Fibroblast of pulmonary artery (primary cell): ENCODE measurements around the gene KIRREL3.

ENCODE experiments used
- DNase-seq: peaks from one replicate; pipeline ENCODE4 v3.0.0-alpha.2; 2010; ENCODE audit warnings: low read depth
- H3K4me3 ChIP-seq: replicated peaks from 2 replicates; pipeline ENCODE4 v1.5.1; 2011; ENCODE audit warnings: low read depth, mild to moderate bottlenecking, control low read depth, low read length, moderate library complexity
- CTCF ChIP-seq: IDR thresholded peaks from 2 replicates; pipeline ENCODE4 v1.5.1; 2011; ENCODE audit warnings: mild to moderate bottlenecking, control low read depth, low read length, inconsistent platforms; ENCODE audit errors: missing control alignments

Gene KIRREL3

DNA sequence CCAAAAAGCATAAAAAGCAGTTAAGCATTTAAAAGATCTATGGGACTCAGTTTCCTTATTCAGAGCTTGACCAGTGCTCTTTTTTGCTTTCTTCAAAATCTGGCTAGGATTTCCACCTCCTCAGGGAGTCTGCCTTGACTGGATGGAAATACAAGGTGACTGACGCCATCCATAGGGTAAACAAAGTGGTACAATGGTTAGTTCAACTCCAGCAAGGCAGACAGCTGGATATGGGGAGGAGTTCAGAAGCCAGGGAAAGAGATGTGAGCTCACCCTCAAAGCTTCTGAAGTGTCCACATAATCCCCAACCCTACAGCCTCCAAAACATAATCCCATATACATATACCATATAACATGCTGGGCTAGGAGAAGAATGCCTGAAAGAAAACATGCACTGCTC is 52.0 kb downstream of the KIRREL3 start:
- H3K4me3 ChIP-seq, result no peak overlapping the region
- DNase-seq, result no peak
- no peak for TF ChIP-seq CTCF

DNA sequence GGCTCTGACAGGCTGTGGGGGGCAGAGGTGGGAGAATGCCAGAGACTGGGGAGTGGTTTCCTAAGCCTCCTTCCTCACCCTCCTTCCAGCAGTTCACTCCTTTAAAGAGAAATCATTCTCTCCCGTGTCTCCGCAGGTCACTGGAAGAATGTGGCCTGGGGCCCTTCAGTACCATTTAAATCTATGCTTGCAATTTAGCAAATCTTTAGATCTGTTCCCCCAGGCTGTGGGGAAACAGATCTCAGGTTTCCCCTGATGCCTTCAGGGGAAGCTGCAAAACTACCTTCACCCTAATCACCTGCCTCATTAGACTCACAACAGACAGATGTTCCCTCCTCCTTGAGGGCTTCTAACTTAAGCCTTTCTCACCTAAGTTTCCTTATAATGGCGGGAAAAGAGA is 55.3 kb downstream of the KIRREL3 start:
- DNase-seq, result no peak
- H3K4me3 ChIP-seq, result no peak overlapping the region
- no peak for TF ChIP-seq CTCF

GRCh38 chr11:126943316-126943715 is 57.3 kb downstream of the KIRREL3 start:
- no peak for TF ChIP-seq CTCF
- no peak overlapping the region for H3K4me3 ChIP-seq

GRCh38 chr11:126942146-126942545 is 58.4 kb downstream of the KIRREL3 start:
- no peak for DNase-seq
- H3K4me3 ChIP-seq, result no peak overlapping the region
- no peak for TF ChIP-seq CTCF

More at GRCh38 chr11:126943316-126943715, 57.3 kb downstream of the KIRREL3 start:
- DNase-seq, result no peak

DNA sequence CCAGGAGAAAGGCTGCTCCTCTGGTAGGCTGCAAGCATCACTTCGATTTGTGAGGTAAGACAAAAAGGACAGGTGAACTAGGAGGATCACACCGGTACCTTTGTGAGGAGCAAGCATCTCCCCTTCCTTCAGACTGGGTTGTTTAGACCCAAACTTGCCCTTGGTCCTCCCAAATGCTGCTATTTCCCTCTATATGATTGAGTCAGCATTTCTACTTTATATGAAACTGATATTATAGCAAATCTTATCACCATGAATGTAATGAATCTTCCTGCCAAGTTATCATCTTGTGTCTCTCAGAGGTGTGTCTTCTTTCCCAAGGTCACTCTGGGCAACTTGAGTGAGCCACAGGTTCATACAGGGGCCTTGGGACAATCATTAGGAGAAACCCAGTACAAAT is 61.0 kb downstream of the KIRREL3 start:
- TF ChIP-seq CTCF, result no peak
- H3K4me3 ChIP-seq, result no peak overlapping the region
- DNase-seq, result no peak

DNA sequence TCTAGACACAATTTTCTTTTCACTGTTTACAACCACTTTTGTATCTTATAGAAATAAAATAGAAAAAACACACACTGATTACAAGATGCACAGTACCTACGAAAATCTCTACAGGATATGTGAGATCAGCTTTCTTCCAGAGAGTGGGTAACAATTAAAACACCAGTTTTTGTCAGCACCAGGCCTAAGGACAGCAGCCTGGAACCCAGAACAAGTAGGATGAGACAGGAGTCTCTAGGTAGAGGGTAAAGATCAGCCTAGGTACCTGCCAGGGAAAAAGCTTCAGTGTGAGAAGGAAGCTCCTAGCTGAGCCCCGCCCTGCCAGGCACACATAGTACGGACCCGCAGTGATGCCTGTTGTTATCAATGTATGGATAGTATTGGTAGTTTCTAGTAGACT is 61.9 kb downstream of the KIRREL3 start:
- H3K4me3 ChIP-seq, result no peak overlapping the region
- no peak for DNase-seq
- TF ChIP-seq CTCF, result no peak

- no peak overlapping the region for H3K4me3 ChIP-seq
- no peak for DNase-seq
- TF ChIP-seq CTCF, result no peak
These were observed 70.3 kb downstream of the KIRREL3 start for GRCh38 chr11:126930091-126930841.
